ENCODE measurements around the gene MED12L. TPM values are rescaled to one million over a fixed set of nuclear protein-coding genes. Genes with fewer than 3 reads are reported as not detected.

Gene MED12L
- total and polyA plus RNA-seq, 9 of the 15 experiments (the other 6 are each of a cell fraction or from before 2014, with no cell fraction given), result not detected

- H2AFZ ChIP-seq (ENCODE audit: low read depth, low read length), result no peak overlapping the region
- no peaks in the 10 kb centered on the region for H4K20me1 ChIP-seq (replicated peaks; ENCODE audit: control insufficient read depth, insufficient read depth, low read length)
- CTCF ChIA-PET (ENCODE audit: low intra/inter-chr PET ratio), result no interaction called here
- TF ChIP-seq DPF2 (IDR thresholded peaks at IDR 0.05), result no peak
- TF ChIP-seq MAFF (IDR thresholded peaks at IDR 0.05; ENCODE audit: low read length), result no peak
- no peak for TF ChIP-seq ZNF668 (CRISPR knock-in tag; IDR thresholded peaks at IDR 0.05)
- TF ChIP-seq, protein P1, sequence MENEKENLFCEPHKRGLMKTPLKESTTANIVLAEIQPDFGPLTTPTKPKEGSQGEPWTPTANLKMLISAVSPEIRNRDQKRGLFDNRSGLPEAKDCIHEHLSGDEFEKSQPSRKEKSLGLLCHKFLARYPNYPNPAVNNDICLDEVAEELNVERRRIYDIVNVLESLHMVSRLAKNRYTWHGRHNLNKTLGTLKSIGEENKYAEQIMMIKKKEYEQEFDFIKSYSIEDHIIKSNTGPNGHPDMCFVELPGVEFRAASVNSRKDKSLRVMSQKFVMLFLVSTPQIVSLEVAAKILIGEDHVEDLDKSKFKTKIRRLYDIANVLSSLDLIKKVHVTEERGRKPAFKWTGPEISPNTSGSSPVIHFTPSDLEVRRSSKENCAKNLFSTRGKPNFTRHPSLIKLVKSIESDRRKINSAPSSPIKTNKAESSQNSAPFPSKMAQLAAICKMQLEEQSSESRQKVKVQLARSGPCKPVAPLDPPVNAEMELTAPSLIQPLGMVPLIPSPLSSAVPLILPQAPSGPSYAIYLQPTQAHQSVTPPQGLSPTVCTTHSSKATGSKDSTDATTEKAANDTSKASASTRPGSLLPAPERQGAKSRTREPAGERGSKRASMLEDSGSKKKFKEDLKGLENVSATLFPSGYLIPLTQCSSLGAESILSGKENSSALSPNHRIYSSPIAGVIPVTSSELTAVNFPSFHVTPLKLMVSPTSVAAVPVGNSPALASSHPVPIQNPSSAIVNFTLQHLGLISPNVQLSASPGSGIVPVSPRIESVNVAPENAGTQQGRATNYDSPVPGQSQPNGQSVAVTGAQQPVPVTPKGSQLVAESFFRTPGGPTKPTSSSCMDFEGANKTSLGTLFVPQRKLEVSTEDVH (IDR thresholded peaks at IDR 0.05; ENCODE audit: low read depth, partially characterized antibody), result no peak
- TF ChIP-seq, protein P2, sequence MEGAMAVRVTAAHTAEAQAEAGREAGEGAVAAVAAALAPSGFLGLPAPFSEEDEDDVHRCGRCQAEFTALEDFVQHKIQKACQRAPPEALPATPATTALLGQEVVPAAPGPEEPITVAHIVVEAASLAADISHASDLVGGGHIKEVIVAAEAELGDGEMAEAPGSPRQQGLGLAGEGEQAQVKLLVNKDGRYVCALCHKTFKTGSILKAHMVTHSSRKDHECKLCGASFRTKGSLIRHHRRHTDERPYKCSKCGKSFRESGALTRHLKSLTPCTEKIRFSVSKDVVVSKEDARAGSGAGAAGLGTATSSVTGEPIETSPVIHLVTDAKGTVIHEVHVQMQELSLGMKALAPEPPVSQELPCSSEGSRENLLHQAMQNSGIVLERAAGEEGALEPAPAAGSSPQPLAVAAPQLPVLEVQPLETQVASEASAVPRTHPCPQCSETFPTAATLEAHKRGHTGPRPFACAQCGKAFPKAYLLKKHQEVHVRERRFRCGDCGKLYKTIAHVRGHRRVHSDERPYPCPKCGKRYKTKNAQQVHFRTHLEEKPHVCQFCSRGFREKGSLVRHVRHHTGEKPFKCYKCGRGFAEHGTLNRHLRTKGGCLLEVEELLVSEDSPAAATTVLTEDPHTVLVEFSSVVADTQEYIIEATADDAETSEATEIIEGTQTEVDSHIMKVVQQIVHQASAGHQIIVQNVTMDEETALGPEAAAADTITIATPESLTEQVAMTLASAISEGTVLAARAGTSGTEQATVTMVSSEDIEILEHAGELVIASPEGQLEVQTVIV (CRISPR knock-in tag; IDR thresholded peaks at IDR 0.05; ENCODE audit: borderline replicate concordance), result no peak
- no TSS peak for BruUV-seq (replicated peaks)
- ATAC-seq, result no peak
- H3K9me3 ChIP-seq (replicated peaks; ENCODE audit: control insufficient read depth, insufficient read depth, low read depth, low read length), result no peaks in the 10 kb centered on the region
- 0% methylated on average over 2 of the region's 2 CpGs for WGBS (ENCODE audit: insufficient coverage, low coverage, missing lambda C conversion rate)
- H3K27me3 ChIP-seq (ENCODE audit: control insufficient read depth in 2 of 2, insufficient read depth in 2 of 2, low read length in 2 of 2), result peaks cover 5 to 8% of the 10 kb centered on the region in 2 experiments; a peak in 3 of 5 replicates
- no peak for DNase-seq (ENCODE audit: extremely low read depth in 1 of 4, low spot score in 3 of 4)
- H3K4me3 ChIP-seq, result no peak overlapping the region
- in situ Hi-C loops (cut with MboI), result no loop called here
- no peaks in the 10 kb centered on the region for H3K4me1 ChIP-seq (replicated peaks in 1 of 2; ENCODE audit: control insufficient read depth in 2 of 2, insufficient read depth in 2 of 2, low read length in 2 of 2)
- no peak overlapping the region for H3K27ac ChIP-seq (ENCODE audit: extremely low read depth, low read depth, low read length)
- H3K36me3 ChIP-seq (ENCODE audit: control insufficient read depth, insufficient read depth, low read length), result no peaks in the 10 kb centered on the region
- H3K4me2 ChIP-seq (ENCODE audit: insufficient read depth, low read length), result no peak overlapping the region
- H3K79me2 ChIP-seq (ENCODE audit: control insufficient read depth, insufficient read depth, low read length), result no peaks in the 10 kb centered on the region
- H3K9me1 ChIP-seq (ENCODE audit: control insufficient read depth, insufficient read depth, low read length), result no peaks in the 10 kb centered on the region
- POLR2A ChIA-PET, result interaction anchor here (1.2 kb wide), 1 partner anchor 12 kb away, joined by 3 read pairs; no protein-coding TSS in a partner anchor
- intact Hi-C loops (cut with micrococcal nuclease), result no loop called here
- no peak for FAIRE-seq
- H3K9ac ChIP-seq (ENCODE audit: insufficient read depth in 1 of 2, low read depth in 2 of 2, low read length in 2 of 2), result no peak overlapping the region
Observed at GRCh38 chr3:151320131-151320530, 234.7 kb downstream of the MED12L start.

Data from K562 (cell line).